Activated naive CD4-positive, alpha-beta T cell treated with anti-CD3 and anti-CD28 coated beads, Interleukin-2, amount 50 U/mL, for 16 hours (primary cell): ENCODE data around the gene GNAQ.
"Not testable (repeated sequence)": the region's sequence is repeated elsewhere in the genome, so short reads cannot be mapped to it uniquely, and the experiment has no call there.

ENCODE experiments used
- DNase-seq: peaks from one replicate; pipeline ENCODE4 v3.0.0-alpha.2; 2020

The GNAQ gene

DNA sequence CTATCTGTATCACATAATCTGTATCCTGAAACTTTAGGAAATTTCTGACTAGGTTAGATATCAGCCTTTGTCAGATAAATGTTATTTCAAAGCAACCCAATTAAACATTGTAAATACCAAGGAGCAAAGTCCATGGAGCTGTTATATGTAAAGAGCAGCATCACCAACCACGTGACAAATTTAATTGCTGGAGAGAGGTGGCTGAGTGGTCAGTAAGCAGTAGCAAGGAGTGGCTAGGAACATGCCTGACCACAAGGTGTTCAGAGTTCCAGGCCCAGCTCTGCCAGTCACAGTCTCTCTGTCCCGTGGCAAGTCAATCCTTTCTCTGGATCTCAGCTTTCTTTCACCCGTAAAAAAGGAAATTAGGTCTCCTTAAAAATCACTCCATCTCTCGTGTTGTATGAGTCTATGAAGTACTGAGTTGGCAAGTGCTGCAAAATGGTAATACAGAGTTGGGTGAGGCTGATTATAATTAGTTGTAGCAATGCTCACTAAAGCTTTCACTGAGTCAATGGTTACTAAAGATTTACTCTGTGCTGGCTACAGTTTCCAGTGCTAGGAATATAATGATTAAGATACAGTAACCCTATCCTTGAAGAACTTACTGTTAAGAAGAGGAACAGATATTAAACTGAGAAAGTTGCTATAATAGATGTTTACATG lies 166.1 kb downstream of the GNAQ start:
- DNase-seq = no peak

DNA sequence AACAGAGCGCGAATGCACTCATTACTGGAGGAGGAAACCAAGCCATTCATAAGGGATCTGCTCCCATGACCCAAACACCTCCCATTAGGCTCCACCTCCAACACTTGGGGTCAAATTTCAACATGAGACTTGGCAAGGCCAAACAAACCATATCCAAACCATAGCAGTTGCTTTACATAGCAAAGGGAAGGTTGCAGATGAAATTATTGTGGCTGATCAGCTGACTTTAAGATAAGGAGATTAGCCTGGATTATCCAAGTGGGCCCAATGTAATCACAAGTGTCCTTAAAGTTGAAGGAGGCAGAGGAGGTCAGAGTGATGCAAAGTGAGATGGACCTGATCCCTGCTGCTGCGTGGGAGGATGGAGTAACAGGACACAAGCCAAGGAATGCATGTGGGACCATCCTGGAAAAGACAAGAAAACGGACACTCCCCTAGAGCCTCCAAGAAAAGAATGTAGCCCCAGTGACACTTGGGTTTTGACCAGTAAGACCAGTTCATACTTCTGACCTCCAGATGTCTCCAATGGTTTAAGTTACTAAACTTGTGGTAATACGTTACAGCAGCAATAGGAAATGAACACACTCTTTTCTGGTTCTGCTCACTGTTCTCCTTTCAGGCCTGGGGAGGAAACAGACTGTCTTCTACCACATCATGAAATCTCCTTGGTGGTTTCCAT lies 167.3 kb downstream of the GNAQ start:
- no peak for DNase-seq

DNA sequence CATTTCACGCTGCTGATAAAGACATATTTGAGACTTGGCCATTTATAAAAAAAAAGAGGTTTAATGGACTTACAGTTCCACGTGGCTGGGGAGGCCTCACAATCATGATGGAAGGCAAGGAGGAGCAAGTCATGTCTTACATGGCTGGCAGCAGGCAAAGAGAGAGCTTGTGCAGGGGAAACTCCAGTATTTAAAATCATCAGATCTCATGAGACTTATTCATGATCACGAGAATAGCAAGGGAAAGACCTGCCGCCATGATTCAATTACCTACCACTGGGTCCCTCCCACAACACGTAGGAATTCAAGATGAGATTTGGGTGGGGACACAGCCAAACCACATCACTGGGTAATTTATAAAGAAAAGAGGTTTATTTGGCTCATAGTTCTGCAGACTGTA lies 168.0 kb downstream of the GNAQ start:
- DNase-seq = not testable (repeated sequence)

DNA sequence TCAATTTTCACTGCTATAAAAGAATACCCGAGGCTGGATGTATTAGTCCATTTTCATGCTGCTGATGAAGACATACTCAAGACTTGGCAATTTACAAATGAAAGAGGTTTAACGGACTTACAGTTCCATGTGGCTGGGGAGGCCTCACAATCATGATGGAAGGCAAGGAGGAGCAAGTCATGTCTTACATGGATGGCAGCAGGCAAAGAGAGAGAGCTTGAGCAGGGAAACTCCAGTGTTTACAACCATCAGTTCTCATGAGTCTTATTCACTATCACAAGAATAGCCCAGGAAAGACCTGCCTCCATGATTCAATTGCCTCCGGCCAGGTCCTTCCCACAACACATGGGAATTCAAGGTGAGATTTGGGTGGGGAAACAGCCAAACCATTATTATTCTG lies 170.7 kb downstream of the GNAQ start:
- not testable (repeated sequence) for DNase-seq

DNA sequence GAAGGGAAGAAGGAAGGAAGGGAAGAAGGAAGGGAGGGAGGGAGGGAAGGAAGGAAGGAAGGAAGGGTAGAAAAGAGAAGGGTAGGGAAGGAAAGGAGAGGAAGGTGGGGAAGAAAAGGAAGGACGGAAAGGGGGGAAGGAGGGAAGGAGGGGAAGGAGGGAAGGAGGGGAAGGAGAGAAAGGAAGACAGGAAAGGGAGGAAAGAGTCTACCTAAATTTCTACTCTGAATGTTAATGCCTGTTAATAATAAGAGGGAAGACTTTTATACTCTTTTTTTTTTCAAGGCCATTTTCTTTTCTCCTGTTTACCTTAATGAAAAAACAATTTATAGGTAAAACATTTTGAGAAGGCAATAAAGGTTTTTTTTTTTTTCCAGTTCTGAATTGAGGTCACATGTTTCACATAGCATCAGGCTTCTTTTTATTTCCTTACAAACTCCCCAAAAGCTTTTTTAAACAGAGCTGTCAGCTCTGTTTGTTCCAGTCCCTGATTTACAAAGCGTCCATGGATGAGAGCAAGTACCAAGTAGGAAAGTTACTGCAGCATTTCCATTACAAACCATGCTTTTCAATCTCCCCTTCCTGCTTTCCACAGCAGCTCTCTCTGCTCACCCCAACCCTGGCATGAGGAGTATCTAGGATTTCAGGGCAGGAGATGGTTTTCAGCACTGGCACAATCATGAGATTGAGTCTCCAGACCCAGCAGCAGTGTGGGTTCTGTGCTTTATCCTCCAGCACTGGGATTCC lies 173.9 kb downstream of the GNAQ start:
- DNase-seq = no peak

DNA sequence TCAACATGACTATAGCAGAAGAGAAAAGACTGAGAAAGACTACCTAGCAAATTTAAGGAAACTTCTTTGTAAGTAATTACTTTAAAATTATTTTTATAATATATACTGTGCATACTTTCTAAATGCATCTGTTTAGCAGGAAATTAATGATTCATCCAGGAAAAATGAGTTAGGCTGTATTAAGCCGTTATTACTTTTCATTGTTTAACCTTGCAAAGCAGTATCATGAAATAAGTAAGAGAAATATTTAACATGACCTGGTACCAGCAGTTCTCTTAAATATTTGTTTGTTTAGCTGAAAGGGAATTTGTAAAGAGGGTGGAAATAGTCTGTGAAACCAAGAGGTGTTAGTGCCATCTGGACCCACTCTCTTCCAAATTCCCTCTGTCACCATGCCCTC lies 175.0 kb downstream of the GNAQ start:
- no peak for DNase-seq

DNA sequence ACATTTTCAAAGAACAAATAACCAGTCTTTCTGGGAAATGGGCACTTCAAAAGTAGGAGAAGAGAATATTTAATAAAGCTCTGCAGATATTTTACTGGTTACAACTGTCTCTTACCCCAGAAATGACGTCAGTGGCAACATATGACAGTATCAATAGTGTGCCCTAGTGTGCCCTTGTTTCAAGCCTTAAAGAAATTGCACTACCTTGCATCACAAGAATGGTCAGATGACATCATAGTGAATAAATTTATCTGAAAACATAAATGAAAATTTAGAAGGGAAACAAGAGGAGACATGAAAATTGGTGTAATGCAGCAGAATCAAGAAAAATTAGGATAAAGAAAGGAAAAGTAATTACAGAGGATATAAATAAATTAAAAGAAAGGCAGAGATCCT lies 176.7 kb downstream of the GNAQ start:
- no peak for DNase-seq

DNA sequence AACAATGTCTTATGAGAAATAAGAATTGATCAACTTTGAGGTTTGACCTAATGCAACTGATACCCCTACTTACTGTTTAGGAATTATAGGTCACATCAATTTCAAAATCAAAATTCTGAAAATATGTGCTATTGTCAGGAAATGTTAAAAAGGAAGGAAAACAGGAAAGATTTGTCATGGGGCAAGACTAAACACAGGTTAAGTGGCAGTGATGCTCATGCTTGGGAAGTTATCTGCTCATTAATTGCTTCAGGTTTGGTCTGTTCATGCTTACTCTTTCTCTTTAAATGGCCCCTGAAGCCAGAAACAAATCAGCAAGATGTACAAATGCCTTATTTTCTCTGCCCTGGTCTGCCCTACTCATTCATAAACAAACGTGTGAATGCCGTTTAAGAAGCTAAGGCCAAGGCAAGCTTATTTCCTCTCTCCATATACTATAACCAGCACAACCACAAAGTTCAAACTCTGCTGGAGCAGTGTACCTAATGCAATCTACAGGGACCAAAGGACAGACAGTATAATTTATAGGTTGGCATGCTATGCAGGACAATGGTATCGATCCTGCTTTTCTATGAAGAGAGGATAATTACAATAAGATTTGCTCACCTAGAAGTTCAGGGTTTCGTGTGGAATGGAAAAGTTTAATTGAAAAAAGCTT lies 177.2 kb downstream of the GNAQ start:
- no peak for DNase-seq

DNA sequence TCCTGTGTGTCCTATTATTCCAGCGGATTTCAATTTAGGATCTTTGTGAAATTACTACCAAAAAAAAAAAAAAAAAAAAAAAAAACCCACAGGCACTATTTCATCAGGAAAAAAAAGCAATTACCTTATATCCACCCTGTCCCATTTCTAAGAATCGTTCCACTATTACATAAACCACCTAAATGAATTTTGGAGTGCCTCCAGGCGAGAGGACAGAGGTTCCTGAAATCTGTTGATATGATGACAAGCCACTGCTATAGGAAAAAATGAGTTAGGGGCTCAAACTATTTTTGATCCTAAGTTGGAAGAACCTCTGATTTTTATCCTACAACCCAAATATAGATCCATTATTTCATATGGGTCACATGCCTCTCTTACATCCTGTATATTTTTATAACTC lies 177.9 kb downstream of the GNAQ start:
- DNase-seq = no peak

DNA sequence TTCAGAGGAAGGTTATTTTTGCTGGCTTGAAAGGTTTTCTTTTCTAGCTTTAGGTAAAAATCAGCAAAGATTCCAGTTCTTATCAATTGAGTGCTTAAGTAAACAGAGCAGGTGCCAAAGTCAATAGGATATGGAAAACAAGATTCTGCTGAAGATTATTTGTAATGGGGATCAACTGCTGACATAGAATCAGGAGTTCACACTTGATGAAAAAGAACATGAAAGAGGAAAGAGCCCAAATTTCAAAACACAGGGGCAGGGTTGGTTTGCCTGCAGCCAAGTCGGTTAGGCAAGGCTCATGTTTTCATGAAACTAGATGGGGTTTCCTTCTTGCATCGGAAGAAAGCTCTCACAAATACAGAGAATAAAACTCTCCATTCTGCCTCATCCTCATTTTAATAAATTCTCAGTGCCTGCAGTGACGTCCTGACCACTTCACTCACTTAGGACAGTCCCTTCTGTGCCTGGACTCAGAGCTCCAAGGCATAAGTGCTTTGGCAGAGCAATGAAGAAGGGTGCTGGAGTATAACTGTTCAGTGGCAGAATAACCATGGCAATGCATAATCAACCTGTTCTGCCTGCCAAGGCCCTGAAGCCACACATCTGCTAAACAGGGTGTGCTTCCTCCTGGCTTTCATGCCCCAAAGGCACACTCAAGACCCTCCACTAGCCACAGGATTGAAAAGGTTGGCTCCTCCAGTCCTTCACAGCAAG lies 179.6 kb downstream of the GNAQ start:
- no peak for DNase-seq

DNA sequence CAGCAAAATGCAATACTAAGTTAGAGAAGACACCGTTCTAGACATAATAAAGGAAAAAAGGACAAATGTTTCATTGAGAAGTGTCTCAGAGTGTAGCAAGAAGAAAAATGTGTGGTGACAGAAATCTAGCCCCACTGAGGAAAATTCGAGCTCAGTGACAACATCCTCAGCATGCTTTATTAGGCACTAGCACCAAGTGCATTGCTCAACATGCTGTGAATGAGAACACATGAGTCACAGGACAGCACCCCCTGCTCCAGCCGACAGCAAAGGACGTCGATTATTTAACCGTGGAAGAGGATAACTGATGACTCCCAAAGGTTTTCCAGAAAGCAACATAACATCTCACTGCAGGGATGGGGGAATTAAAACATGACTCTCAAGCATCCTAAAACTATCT lies 182.7 kb downstream of the GNAQ start:
- DNase-seq = no peak

DNA sequence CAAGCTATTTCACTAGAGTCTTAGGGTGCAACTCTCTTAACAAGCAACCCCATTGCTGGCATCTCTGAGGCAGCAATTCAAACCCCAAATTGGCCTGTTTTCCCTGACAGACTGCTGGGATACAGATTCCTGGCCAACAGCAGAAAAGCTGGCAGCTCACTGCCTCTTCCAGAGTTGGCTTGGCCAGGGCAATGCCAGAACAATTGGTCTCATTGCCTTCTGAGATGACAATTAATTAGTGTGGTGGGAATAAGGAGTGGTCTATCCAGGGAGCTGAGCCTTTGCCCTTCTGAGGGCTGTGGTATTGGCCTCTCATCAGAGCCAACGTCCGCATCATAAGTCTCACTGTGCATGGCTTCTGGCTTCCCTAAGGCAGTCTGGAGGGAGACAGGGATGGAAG lies 183.2 kb downstream of the GNAQ start:
- no peak for DNase-seq

DNA sequence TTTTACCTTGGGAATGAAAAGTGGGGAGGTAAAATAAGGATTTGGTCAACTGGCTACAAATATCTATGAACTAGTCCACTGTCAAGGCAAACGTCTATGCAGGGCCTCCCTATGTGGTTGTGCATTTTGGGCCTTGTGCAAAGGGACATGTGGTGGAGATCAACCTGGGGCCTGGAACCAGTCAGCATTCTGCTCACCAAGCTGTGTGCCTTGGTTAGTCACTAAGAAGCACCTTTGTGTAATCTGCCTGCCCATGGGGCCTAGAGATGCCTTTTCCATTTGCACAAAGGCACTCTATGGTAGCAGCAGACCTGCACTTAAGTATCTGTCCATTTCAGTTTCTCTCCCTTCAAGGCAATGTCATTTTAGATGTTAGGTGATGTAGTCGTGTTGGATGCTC lies 184.0 kb downstream of the GNAQ start:
- no peak for DNase-seq

DNA sequence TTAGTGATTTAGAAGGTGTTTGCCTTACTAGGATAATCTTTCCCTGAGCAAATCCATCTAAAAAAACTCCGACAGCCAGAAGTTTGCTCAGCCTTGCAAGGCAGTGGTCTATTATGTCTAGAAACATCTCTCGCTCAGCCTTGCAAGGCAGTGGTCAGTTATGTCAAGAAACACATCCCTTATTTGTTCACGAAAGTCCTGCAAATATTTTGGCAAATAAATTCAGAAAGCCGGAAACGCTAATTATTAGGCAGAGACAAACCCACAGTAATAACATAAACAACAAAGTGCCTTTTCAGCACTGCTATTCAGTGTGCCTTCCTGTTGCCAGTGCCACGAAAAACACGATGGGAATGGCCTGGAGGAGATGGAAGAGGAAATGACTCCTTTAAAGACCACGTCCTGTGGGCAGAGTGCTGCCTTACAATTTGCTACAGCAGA lies 184.5 kb downstream of the GNAQ start:
- no peak for DNase-seq

DNA sequence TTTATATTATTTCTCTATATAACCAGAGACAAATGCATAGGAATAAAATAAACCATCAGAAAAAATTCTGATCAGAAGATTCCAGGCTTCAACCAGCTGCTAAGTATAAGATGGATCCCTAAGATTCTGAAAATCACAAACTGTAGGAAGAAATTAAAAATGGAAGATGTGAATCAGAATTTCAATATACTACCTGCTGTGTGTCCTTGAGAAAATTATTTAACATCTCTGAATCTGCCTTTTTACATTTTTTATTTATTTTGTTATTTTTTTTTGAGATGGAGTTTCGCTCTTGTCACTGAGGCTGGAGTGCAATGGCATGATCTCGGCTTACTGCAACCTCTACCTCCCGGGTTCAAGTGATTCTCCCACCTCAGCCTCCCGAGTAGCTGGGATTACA lies 187.2 kb downstream of the GNAQ start:
- no peak for DNase-seq

DNA sequence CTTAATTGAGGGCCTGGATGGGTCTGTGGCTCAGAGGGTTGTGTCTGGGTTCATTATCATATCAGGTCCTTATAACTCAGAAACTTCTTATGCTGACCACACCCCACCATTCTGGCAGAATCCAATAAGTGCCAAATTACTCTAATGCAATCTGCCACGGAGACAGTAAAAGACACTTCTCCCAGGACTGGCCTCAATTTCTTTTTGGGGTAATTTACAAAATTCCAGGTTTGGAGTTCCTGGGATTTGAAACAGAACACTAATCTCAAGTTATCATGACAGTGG lies 187.8 kb downstream of the GNAQ start:
- DNase-seq = no peak

DNA sequence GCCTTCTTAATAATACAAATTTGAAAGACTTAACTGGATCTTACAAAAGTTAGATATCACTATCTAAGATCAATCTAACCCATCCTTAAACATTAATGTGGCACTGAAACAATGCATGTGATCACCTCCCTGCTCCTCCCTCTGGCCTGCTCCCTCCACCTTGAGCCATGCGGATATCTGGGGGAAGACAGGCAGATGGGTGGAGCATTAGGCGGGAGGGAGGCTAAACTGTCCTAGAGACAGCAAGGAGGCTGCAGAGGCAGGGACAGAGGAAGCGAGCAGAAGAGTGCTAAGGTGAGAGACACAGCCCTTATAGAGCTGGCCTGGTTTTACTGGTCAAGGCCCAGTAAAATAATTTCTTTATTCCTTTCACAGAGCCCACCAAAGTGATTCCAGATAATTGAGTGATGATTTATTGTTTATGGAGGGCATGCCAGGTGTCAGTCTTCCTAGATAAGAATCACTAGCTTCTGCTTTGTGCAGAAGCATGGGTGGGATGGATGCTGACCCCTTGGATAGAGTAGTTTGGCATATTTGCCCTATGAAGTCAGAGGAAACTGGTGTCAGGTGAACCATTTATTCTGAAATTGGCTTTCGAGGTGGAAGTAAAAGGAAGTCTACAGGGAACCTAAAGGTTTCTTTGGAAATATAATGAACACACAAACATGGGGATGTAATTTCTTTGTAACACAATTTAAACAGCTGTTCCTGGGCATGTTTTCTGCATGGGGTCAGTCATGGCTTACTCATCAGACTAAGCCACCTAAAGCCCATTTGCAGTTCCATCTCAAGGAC lies 188.3 kb downstream of the GNAQ start:
- no peak for DNase-seq

DNA sequence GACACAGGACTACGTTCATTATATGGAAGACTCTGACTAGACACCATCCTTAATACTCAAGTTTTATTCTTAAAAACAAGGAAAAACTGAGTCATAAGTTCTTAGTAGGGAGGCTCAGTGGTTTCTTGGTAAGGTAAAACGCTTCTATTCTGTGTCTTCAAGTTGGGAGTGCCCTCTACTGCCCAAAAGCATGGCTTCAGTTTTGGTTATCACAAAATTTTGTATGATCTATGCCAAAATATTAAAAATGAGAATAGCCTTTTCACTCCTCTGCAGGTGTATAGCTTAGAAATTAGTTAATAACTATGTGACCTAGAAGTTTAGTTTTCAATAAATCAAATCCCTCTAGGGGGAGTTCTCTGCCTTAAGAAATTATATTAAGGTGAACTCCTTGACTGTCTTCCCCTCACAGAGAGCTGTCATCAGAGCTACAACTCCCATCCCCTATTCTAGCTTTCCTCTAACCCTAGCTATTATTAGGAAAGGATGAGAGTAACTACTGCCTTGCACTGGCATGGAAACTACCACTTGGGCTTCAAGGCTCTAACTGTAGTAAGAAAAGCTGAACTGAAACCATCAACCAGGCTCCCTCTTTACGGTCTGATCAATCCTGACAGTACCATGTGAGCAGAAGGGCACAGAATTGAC lies 189.7 kb downstream of the GNAQ start:
- no peak for DNase-seq

DNA sequence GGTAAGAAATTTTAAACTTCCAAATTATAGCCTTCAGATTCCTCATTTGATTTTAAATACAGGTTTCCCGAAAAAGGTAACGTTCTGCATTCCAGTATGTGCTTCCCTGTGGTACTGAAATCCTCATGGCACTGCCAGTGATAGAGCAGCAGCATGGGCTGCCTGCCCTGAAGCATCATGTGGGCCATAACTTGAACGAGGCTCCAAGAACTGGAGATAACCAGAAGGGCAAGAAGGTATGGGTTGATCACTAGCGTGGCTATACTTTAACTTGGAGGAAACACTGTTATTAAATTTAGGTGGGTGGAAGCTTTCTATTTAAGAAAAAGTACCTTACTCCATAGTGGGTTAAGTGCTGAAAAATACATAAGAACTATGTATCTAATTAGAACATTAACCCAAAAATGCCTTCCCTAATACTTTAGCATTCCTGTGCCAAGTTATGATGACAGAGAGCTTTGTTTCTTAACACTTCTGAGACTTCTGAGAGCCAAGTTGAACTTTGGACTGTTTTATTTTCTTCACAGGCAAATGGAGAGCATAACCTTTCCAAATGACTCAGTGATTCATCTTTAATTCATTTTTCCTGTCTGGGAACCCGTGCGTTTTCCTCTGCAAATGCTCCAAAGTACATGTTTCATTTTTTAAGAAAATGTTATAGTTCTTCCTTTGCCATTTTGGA lies 192.0 kb downstream of the GNAQ start:
- DNase-seq = no peak

DNA sequence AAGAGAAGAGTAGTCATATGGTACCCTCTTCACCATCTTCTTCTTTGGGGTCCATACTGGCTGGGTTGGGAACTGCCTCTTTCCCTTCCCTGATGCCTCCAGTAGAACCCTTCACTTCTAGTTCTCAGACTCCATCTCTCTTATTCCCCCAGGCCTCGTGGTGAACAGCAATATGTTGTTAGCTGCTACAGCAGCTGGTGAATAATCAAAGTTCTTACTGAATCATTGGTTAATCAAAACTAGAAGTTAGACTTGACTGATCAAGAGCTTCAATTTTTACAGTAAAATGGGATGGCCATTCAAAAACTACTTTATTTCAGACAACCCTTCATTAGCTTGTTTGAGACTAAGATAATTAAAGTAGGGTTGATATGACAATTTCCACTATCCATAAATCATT lies 192.6 kb downstream of the GNAQ start:
- DNase-seq = no peak

DNA sequence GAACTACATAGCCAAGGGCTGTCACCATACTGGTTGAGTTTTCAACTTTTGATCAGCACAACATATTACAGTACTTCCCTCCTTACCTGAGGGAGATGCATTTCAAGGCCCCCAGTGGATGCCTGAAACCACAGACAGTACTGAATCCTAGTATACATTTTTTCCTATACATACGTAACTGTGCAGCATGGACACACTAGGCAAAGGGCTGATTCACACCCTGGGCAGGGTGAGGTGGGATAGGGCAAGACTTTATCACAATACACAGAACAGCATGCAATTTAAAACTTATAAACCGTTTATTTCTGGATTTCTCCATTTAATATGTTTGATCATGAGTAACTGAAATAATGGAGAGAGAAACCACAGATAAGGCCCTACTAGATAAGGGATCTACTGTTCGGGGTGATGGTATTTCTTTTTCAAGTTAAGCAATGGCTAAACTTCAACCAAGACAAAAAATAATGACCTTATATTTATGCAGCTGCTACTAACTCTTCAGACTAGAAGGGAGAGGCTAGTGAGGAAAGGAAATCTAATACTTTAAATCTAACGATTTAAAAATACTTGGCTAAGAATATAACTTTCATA lies 196.6 kb downstream of the GNAQ start:
- DNase-seq = no peak
